ENCODE data around the gene CNTNAP4. TPM values are rescaled to one million over a fixed set of nuclear protein-coding genes. Genes with fewer than 3 reads are reported as not detected.

CNTNAP4 gene
- polyA plus RNA-seq, 1 donor (not counting 4 experiments of a cell fraction or from before 2014, with no cell fraction given) = 0.08 TPM

- dilution Hi-C loops (cut with MboI; ENCODE audit: extremely low pct_ligation_motif_present, low sequenced_read_pairs) = no loop called here
- no peak for DNase-seq (ENCODE audit: low read depth, low spot score)
Measured at GRCh38 chr16:76280421-76281215, 3.4 kb downstream of the CNTNAP4 start.

GRCh38 chr16:76287466-76287865 lies 10.3 kb downstream of the CNTNAP4 start:
- Histone ChIP-seq H4K20me1 (ENCODE audit: control insufficient read depth, extremely low read depth, insufficient read depth, low read length) (no peaks in the 10 kb centered on the region), H3K27ac (ENCODE audit: control insufficient read depth, insufficient read depth, low read length) (no peak overlapping the region), H3K9ac (ENCODE audit: control insufficient read depth, extremely low read depth, insufficient read depth, low read length) (no peak overlapping the region), H3K4me2 (ENCODE audit: control insufficient read depth, extremely low read depth, insufficient read depth, low read depth, low read length) (no peak overlapping the region), H3K79me2 (ENCODE audit: control insufficient read depth, insufficient read depth, low read length) (no peaks in the 10 kb centered on the region), H3K9me1 (ENCODE audit: control insufficient read depth, extremely low read depth, insufficient read depth, low read length) (no peaks in the 10 kb centered on the region), H3K27me3 (ENCODE audit: control insufficient read depth, extremely low read depth, insufficient read depth, low read length) (no peaks in the 10 kb centered on the region), H3K4me1 (ENCODE audit: control insufficient read depth, extremely low read depth, insufficient read depth, low read length) (no peaks in the 10 kb centered on the region), H2AFZ (ENCODE audit: control insufficient read depth, low read length) (no peak overlapping the region), H3K36me3 (ENCODE audit: control insufficient read depth in 2 of 2, extremely low read depth in 1 of 2, insufficient read depth in 2 of 2, low read length in 2 of 2) (no peaks in the 10 kb centered on the region), H3K4me3 (ENCODE audit: control insufficient read depth in 2 of 3, extremely low read depth in 1 of 3, insufficient read depth in 2 of 3, low read depth in 1 of 3, low read length in 3 of 3) (no peak overlapping the region), H3K9me3 (ENCODE audit: control insufficient read depth, low read depth, low read length) (no peaks in the 10 kb centered on the region)
- FAIRE-seq (no peak), DNase-seq (ENCODE audit: low read depth, low spot score) (no peak)
- no peak for TF ChIP-seq EZH2 (IDR thresholded peaks at IDR 0.05; ENCODE audit: low read length)
- TF ChIP-seq CTCF (optimal IDR thresholded peaks at IDR 0.05 in 1 of 3, IDR thresholded peaks at IDR 0.05 in 1 of 3, conservative IDR thresholded peaks at IDR 0.05 in 1 of 3; ENCODE audit: extremely low read depth in 1 of 3, insufficient read depth in 2 of 3, low read length in 3 of 3) = no peak
- dilution Hi-C loops (cut with MboI; ENCODE audit: extremely low pct_ligation_motif_present, low sequenced_read_pairs) = no loop called here

More at GRCh38 chr16:76280421-76281215, 3.4 kb downstream of the CNTNAP4 start:
- Histone ChIP-seq H2AFZ (ENCODE audit: control insufficient read depth, low read length) (no peak overlapping the region), H3K27ac (ENCODE audit: control insufficient read depth, insufficient read depth, low read length) (no peak overlapping the region), H3K9me1 (ENCODE audit: control insufficient read depth, extremely low read depth, insufficient read depth, low read length) (no peaks in the 10 kb centered on the region), H3K27me3 (ENCODE audit: control insufficient read depth, extremely low read depth, insufficient read depth, low read length) (no peaks in the 10 kb centered on the region), H3K9me3 (ENCODE audit: control insufficient read depth, low read depth, low read length) (no peaks in the 10 kb centered on the region), H4K20me1 (ENCODE audit: control insufficient read depth, extremely low read depth, insufficient read depth, low read length) (no peaks in the 10 kb centered on the region), H3K36me3 (ENCODE audit: control insufficient read depth in 2 of 2, extremely low read depth in 1 of 2, insufficient read depth in 2 of 2, low read length in 2 of 2) (no peaks in the 10 kb centered on the region), H3K9ac (ENCODE audit: control insufficient read depth, extremely low read depth, insufficient read depth, low read length) (no peak overlapping the region), H3K4me2 (ENCODE audit: control insufficient read depth, extremely low read depth, insufficient read depth, low read depth, low read length) (no peak overlapping the region), H3K4me3 (ENCODE audit: control insufficient read depth in 2 of 3, extremely low read depth in 1 of 3, insufficient read depth in 2 of 3, low read depth in 1 of 3, low read length in 3 of 3) (no peak overlapping the region), H3K79me2 (ENCODE audit: control insufficient read depth, insufficient read depth, low read length) (no peaks in the 10 kb centered on the region), H3K4me1 (ENCODE audit: control insufficient read depth, extremely low read depth, insufficient read depth, low read length) (no peaks in the 10 kb centered on the region)
- TF ChIP-seq EZH2 (IDR thresholded peaks at IDR 0.05; ENCODE audit: low read length) = no peak
- no peak for TF ChIP-seq CTCF (optimal IDR thresholded peaks at IDR 0.05 in 1 of 3, IDR thresholded peaks at IDR 0.05 in 1 of 3, conservative IDR thresholded peaks at IDR 0.05 in 1 of 3; ENCODE audit: extremely low read depth in 1 of 3, insufficient read depth in 2 of 3, low read length in 3 of 3)
- FAIRE-seq = no peak

Measured in keratinocyte (primary cell).